HepG2 (cell line): ENCODE data around the gene ADAMTS13. TPM values are rescaled to one million over a fixed set of nuclear protein-coding genes. Genes with fewer than 3 reads are reported as not detected.

Experiments
- ATAC-seq: fragments of 200-7000 bp; cut with Tn5 transposase; 3 replicates; pipeline ENCODE4 v1.9.1; 2020; ENCODE audit warnings: mild to moderate bottlenecking, moderate library complexity
- BruUV-seq: library from RNA; stranded (reverse); fragments of 400-500 nt; replicated peaks from 2 replicates; lab custom pipeline; 2021; lab: Mats Ljungman, UMichigan
- CTCF ChIA-PET: fragments of 300-600 bp; formaldehyde crosslinking; extraction: SDS; loops from one replicate; lab custom pipeline; 2021; ENCODE audit warnings: low total read pairs, inconsistent platforms, low intra/inter-chr PET ratio; lab: Yijun Ruan, JAX
- POLR2A ChIA-PET: fragments of 350-600 bp; sonication (Branson Sonifier 250); formaldehyde crosslinking; loops from one replicate; lab custom pipeline; 2020; ENCODE audit warnings: antibody characterized with exemption, inconsistent platforms; lab: Yijun Ruan, JAX
- DNase-seq: peaks from one replicate; pipeline ENCODE4 v3.0.0-alpha.2; 2015; ENCODE audit warnings: low spot score
- FAIRE-seq: peaks from 3 replicates; lab custom pipeline; 2011; peaks lifted over from hg19 to GRCh38; lab: Jason Lieb, UNC
- H2AFZ ChIP-seq: one replicate; pipeline ENCODE4 v1.6.1; 2011; ENCODE audit warnings: low read length, inconsistent platforms
- H3K27ac ChIP-seq: fragments of 300-600 bp; 3 replicates; pipeline ENCODE4 v1.8.0; 2011; ENCODE audit warnings: mixed run types, mild to moderate bottlenecking, mixed read lengths, low read length, inconsistent platforms; ENCODE audit not compliant: insufficient read depth; ENCODE audit errors: extremely low read length
- H3K27me3 ChIP-seq, 2 experiments: fragments of 200-600 bp in 1 of 2; 2 replicates in 1 of 2; 3 replicates in 1 of 2; pipeline versions ENCODE4 v1.6.0 to v1.8.0; 2011; ENCODE audit warnings: low read length in 2 of 2, mild to moderate bottlenecking in 2 of 2, moderate library complexity in 2 of 2, inconsistent platforms in 1 of 2; ENCODE audit not compliant: insufficient read depth in 2 of 2, control insufficient read depth in 1 of 2
- H3K36me3 ChIP-seq, 2 experiments: fragments of 200-600 bp in 1 of 2; replicated peaks in 1 of 2; 2 replicates in 1 of 2; 3 replicates in 1 of 2; pipeline versions ENCODE4 v1.5.1 to v1.8.0; 2011; ENCODE audit warnings: low read length in 2 of 2, inconsistent platforms in 1 of 2; ENCODE audit not compliant: insufficient read depth in 2 of 2, control insufficient read depth in 1 of 2
- H3K4me1 ChIP-seq: 2 replicates; pipeline ENCODE4 v1.5.1; 2012; ENCODE audit warnings: low read length, inconsistent platforms; ENCODE audit not compliant: insufficient read depth
- H3K4me2 ChIP-seq: 2 replicates; pipeline ENCODE4 v1.6.0; 2011; ENCODE audit warnings: low read depth, low read length, inconsistent platforms
- H3K4me3 ChIP-seq, 3 experiments: fragments of 200-600 bp in 1 of 3; sonication (generic), shearing (Covaris generic) in 1 of 3; replicated peaks in 1 of 3; 2 replicates each; pipeline ENCODE4 v1.5.1; 2011 to 2016; ENCODE audit warnings: low read length in 3 of 3, inconsistent platforms in 2 of 3, low read depth in 2 of 3, mild to moderate bottlenecking in 2 of 3, control low read depth in 1 of 3, mixed read lengths in 1 of 3; ENCODE audit not compliant: insufficient read depth in 1 of 3
- H3K79me2 ChIP-seq: one replicate; pipeline ENCODE4 v1.6.1; 2011; ENCODE audit warnings: low read length, inconsistent platforms; ENCODE audit not compliant: insufficient read depth
- H3K9ac ChIP-seq: 2 replicates; pipeline ENCODE4 v1.6.0; 2011; ENCODE audit warnings: mild to moderate bottlenecking, low read depth, low read length, inconsistent platforms; ENCODE audit not compliant: insufficient read depth
- H3K9me3 ChIP-seq: 2 replicates; pipeline ENCODE4 v1.5.1; 2012; ENCODE audit warnings: mild to moderate bottlenecking, low read length
- H4K20me1 ChIP-seq: 2 replicates; pipeline ENCODE4 v1.6.0; 2011; ENCODE audit warnings: inconsistent platforms, mild to moderate bottlenecking, low read length, moderate library complexity; ENCODE audit not compliant: insufficient read depth
- GABPA ChIP-seq, 2 experiments: IDR thresholded peaks; 2 replicates each; pipeline ENCODE4 v1.6.1; 2011 to 2016; ENCODE audit warnings: low read depth in 2 of 2, low read length in 1 of 2, missing biosample characterization in 1 of 2, missing genetic modification characterization in 1 of 2
- WGBS: methylation state at CpG from one replicate; pipeline ENCODE4 v1.1.6; 2017; ENCODE audit warnings: low lambda C conversion rate; 5-methylcytosine and 5-hydroxymethylcytosine counted together
- in situ Hi-C: cut with HindIII; loops from 2 replicates; pipeline ENCODE4 v1.10.0; 2017; ENCODE audit warnings: low pct_unique_long_range_greater_than_20kb; ENCODE audit not compliant: extremely low pct_ligation_motif_present
- intact Hi-C: fragments of 100-400 bp; cut with micrococcal nuclease; formaldehyde crosslinking; loops from one replicate; pipeline ENCODE4 v1.10.0; 2022; ENCODE audit not compliant: unreplicated experiment
- polyA plus RNA-seq, 8 experiments: library from polyadenylated mRNA; depleted of rRNA in 3 of 8; stranded (reverse) in 7 of 8; unstranded in 1 of 8; fragments of >200 nt; fragmentation: Illumina TruSeq in 4 of 8; extraction: Trizol in 4 of 8; gene quantifications; 2 replicates each; pipeline versions ENCODE4 v1.2.1 to v1.2.3, GENCODE V29; 2011 to 2016; ENCODE audit warnings: low read depth in 4 of 8, missing spikeins in 1 of 8, mixed read lengths in 1 of 8; ENCODE audit not compliant: insufficient read depth in 1 of 8
- total RNA-seq, 5 experiments: library from RNA; depleted of rRNA; stranded (reverse); fragments of >200 nt; fragmentation: Illumina TruSeq; extraction: Trizol; gene quantifications; 2 replicates each; pipeline ENCODE4 v1.2.3, GENCODE V29; 2016; ENCODE audit warnings: low read depth in 1 of 5
- TF ChIP-seq, protein P1 (sequence below): sonication (generic); formaldehyde crosslinking; conservative IDR thresholded peaks from 2 replicates; pipeline ENCODE4 v1.8.1; 2023; ENCODE audit warnings: missing genetic modification reagents
- TF ChIP-seq, protein P2 (sequence below): fragments of 450-650 bp; IDR thresholded peaks from 2 replicates; pipeline ENCODE4 v1.6.1; 2017

Gene ADAMTS13
- total and polyA plus RNA-seq, 2 of the 13 experiments (the other 11 are each of a cell fraction or from before 2014, with no cell fraction given), result 0.91 to 4.5 TPM

DNA sequence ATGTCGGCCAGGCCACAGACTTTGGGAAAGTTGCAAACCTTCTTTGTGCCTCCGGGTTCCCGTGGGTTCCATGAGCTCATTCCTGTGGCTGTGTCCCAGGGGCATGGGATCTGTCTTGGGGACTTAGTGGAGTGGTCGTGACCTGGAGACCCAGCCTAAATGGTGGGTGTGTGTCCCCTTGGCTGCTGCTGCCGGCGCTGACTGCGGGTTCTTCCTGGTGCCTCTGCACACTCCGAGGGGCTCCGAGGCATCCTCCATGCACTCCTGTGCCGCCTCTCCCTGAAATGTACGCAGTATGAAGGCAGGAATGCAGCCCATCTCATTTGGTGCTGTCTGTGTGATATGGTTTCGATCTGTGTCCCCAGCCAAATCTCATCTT lies 77.7 kb downstream of the ADAMTS13 start:
- Histone ChIP-seq H3K9me3 (peaks cover 11% of the 10 kb centered on the region), H3K36me3 (no peaks in the 10 kb centered on the region), H3K27ac (no peak overlapping the region), H3K27me3 (peaks cover 1 to 14% of the 10 kb centered on the region in 2 experiments; a peak in 2 of 5 replicates), H3K79me2 (no peaks in the 10 kb centered on the region), H3K9ac (no peak overlapping the region), H3K4me1 (peaks cover 45% of the 10 kb centered on the region), H4K20me1 (no peaks in the 10 kb centered on the region), H2AFZ (no peak overlapping the region), H3K4me3 (0 out of 6 replicates have a peak overlapping the region, but pooled peaks of 1 of the 3 experiments have one; percentile 2), H3K4me2 (peak overlapping the region; percentile 56)
- ATAC-seq, result peak; percentile 33
- WGBS, result 100% methylated on average over 1 of the region's 12 CpGs
- intact Hi-C loops (no loop called here), in situ Hi-C loops (no loop called here)
- TF ChIP-seq, protein P1, sequence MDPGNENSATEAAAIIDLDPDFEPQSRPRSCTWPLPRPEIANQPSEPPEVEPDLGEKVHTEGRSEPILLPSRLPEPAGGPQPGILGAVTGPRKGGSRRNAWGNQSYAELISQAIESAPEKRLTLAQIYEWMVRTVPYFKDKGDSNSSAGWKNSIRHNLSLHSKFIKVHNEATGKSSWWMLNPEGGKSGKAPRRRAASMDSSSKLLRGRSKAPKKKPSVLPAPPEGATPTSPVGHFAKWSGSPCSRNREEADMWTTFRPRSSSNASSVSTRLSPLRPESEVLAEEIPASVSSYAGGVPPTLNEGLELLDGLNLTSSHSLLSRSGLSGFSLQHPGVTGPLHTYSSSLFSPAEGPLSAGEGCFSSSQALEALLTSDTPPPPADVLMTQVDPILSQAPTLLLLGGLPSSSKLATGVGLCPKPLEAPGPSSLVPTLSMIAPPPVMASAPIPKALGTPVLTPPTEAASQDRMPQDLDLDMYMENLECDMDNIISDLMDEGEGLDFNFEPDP (CRISPR knock-in tag), result 0 out of 2 replicates have a peak, but pooled peaks have one; percentile 12
- TF ChIP-seq GABPA (IDR thresholded peaks at IDR 0.05; ENCODE audit: low read depth, low read length), result no peak
- no peak for TF ChIP-seq GABPA (CRISPR knock-in tag; IDR thresholded peaks at IDR 0.05; ENCODE audit: low read depth)
- ChIA-PET POLR2A (interaction anchor here (1.2 kb wide), 1 partner anchor 40 kb away, joined by 4 read pairs; the partner anchor contains the start of gene CACFD1), CTCF (no interaction called here)
- no peak for FAIRE-seq
- no peak for DNase-seq
- BruUV-seq, result no TSS peak

DNA sequence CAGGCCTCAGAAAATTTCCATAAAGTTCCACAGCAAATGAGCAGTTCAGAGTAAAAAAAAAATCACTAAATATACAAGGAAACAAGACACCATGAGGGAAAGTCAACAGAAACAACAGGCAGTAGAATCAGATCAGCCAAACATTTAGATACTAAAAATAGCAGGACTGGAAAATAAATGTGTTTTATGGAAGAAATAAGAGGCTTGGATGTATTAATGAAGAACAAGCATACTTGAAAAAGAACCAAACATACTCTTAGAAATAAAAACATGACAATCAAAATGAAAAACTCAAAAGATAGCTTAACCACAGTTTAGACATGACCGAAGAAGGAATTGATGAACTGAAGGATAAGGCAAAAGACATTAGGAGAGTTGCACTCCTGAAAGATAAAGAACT lies 79.9 kb downstream of the ADAMTS13 start:
- Histone ChIP-seq H3K4me2 (no peak overlapping the region), H2AFZ (no peak overlapping the region), H3K27ac (no peak overlapping the region), H3K27me3 (peaks cover 0 to 3% of the 10 kb centered on the region in 2 experiments; a peak in 1 of 5 replicates), H3K9me3 (peaks cover 11% of the 10 kb centered on the region), H3K79me2 (no peaks in the 10 kb centered on the region), H4K20me1 (no peaks in the 10 kb centered on the region), H3K36me3 (no peaks in the 10 kb centered on the region), H3K9ac (no peak overlapping the region), H3K4me3 (no peak overlapping the region), H3K4me1 (peaks cover 49% of the 10 kb centered on the region)
- TF ChIP-seq, protein P2, sequence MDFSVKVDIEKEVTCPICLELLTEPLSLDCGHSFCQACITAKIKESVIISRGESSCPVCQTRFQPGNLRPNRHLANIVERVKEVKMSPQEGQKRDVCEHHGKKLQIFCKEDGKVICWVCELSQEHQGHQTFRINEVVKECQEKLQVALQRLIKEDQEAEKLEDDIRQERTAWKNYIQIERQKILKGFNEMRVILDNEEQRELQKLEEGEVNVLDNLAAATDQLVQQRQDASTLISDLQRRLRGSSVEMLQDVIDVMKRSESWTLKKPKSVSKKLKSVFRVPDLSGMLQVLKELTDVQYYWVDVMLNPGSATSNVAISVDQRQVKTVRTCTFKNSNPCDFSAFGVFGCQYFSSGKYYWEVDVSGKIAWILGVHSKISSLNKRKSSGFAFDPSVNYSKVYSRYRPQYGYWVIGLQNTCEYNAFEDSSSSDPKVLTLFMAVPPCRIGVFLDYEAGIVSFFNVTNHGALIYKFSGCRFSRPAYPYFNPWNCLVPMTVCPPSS, result no peak
- ChIA-PET CTCF (no interaction called here), POLR2A (no interaction called here)
- BruUV-seq, result no TSS peak
- ATAC-seq (no peak), DNase-seq (no peak), FAIRE-seq (no peak)
- in situ Hi-C loops, result no loop called here
- intact Hi-C loops, result no loop called here
- 98% methylated on average over 1 of the region's 1 CpG for WGBS
